Activated naive CD4-positive, alpha-beta T cell treated with Interleukin-2 at 50 U/mL for 16 hours (primary cell): ENCODE data around the gene CLSTN2.

ENCODE experiments used
- DNase-seq: peaks from one replicate; pipeline ENCODE4 v3.0.0-alpha.2; 2020

The CLSTN2 gene

DNA sequence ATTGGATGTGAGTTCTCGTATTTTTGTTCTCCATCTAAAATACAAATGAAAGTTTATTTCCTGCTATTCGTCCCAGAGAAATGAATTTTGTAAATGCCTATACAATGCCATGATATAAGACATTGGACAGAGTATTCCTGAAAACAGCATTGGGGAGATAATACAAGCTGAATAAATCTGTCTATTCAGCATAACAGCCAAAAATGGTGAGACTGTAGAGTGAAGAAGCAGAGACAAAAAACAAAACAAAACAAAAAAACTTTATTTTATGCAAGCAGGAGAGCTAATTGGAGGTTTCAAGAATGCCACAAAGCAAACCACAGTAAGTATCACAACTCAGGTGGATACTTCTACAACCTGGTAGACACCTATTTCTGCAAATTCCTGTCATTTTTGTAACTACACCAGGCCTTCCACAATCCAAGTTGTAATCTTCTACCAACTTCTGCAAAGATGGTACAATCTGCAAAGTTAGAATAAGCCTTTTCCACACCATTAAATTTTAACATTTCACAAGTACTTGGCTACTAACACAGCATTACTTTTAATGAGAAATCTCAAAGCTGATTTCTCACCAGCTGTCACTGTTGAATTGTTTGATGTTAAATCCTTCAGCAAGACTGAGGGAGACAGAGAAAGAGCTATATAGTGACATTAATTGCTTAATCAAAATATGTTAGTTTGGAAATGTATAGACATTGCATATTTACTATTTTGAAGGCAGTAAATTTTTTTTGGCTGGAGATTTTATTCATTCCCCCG is 163.1 kb downstream of the CLSTN2 start:
- DNase-seq = no peak

DNA sequence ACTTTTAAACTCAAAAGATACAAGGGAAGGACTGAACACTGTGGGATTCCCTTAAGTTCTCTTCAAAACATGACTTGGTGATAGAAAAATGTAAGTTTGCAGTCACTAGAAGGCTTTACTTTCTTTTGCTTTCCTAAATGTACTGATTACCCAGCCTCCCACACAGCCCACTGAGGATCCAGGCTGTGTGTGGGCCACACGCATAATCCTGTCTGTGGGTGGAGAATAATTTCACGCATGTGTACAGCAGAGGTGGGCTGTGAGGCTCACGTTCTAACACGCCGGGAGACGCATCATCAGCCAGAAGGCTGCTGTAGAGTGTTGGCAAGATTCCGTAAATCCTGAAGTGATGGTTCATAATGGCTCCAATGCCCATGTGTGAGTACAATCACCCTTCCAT is 165.5 kb downstream of the CLSTN2 start:
- DNase-seq = no peak

DNA sequence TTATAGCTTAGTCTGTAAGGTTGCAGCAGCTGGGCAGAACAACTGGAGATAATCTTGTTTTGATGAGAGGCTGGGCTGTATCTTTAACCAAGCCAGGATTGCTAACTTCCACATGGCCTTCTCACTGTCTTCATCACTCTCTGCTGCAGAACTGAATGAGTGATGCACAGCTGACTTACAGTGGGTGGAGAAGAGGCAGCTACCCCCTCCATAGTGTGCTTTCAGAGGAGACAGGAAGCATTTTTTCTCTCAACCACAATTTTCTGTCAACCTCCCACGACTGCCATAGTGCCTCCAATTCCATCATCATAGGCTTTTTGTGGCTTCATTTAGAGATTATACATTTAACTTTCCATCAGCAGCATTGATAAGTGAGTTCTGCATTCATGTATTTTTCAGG is 168.2 kb downstream of the CLSTN2 start:
- DNase-seq = no peak

DNA sequence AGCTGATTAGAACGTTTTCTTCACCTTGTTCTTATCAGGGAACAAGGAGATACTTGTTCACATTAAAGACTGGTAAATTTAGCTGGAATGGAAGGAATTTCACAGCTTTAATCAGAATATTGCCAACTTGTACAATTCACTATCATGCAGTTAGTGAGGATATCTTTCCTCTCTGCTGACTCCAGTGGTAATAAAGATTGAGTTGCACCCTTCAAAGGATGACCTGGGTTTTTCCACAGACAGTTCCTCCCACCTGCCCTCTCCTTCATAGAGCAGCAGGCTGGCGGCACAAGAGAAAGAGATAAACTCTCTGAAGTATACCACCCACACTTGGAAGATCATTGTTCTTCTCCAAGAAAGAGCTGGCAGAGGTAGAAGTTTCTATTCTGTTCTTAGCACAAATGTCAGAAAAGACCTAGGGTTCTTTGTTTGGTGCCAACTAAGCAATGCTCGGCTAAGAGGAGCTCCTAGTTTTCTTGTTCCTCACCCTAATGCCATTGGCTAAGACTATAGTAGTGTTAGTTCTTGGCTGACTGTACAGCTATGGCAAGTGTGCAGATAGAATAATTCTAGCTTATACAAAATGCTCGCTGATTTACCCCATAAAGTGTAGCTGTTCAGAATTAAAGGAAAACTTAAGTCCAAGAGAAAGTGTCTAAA is 169.1 kb downstream of the CLSTN2 start:
- no peak for DNase-seq

DNA sequence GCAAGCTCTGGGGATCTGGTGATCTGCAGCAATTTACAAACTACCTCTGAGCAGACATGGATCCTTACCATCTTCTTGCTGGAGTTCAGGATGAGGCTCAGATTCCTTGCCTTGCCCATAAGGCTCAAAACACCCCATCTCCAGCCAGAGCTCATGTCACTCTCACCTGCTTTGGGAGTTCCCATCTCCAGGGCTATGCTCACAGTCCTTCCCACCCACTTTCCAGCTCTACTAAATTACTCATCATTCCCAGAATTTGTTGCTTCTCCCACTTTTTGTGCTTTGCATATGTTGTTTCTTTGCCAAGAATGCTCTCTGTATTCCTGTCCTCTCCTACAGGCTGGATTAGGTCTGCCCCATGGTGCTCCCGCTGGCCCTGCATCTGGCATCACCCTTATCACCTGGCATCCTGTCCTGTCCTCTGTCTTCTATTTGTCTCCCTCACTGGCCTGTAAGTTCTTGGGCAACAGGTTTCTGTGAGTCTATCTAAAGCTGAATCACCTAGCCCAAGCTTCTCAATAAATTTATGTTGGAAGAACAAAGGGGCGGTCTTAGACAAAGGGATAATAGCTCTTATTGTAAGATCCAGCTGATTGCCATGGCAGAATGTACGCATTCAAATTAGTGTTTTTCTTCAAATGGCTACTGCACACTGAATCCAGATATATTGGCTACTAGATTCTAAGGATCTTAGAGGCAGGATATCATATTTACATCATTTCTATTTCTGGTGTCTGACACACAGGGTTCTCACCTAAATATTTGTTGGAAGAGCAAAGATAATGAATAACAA is 179.2 kb downstream of the CLSTN2 start:
- DNase-seq = no peak

DNA sequence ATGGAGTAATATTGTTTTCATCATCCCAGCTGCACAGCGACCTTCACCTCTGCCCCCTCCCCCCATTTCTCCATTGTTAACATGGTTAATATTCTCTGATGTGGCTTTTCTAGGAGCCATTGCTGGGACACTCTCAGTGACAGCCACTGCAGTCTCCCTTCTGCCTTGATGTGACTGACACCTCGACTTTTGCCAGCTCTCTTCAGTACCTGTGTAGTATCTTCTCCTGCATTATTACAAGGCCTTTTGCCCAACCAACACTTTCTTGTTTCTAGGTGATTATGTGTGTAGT is 179.8 kb downstream of the CLSTN2 start:
- no peak for DNase-seq

DNA sequence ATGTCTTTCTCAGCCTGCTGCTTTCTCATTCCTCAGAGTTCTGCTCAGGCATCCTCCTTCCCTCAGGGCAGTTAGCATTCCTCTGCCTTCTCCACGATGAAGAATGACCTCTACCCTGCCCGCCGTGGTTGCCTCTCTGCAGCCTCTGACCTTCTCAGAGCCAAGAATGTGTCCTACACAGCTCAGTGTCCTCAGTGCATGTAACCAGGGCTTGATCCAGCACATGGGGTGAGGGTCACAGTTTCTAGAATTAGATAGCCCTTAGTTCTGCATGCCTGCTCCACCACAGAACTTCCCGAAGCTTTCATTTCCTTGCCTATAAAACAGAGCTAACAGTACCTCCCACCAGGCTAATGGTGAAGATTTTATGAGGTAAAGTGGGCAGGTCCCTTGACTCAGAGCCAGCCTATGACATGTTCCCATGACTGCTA is 182.1 kb downstream of the CLSTN2 start:
- no peak for DNase-seq

DNA sequence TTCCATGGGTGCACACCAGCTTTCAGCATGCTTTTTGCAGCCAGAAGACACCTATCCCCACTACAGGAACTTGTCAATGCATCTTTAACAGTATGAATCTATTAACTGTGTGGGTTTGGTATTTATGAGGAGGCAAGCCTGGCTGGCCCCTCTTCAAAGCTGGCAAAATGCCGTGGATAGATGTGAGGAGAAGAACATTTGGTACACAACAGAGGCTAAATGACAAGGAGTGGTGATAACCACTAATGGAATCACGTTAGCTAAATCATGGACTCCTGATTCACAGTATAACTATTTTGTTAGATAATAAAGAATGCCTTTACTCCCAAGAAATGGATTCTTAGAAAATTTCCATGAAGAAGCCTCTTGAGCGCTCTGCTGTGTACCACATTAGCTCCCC is 187.2 kb downstream of the CLSTN2 start:
- DNase-seq = no peak

DNA sequence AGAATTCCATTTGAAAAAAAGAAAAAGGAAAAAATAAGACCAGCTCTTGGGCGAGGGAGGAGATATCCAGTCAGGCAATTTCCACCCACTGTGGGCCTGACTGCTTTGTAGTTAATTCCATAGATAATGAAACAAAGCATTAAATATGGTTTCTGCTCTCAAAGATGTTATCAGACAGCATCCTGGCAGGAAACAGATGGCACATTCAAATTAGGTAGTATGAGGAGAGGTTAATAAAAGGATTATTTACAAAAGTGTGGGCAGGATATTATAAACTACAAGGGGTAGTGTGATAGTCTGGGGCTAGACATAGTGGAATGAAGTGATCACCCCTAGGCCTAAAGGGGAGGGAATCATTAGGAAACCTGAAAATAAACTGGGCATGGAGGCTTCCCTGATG is 193.2 kb downstream of the CLSTN2 start:
- DNase-seq = no peak

DNA sequence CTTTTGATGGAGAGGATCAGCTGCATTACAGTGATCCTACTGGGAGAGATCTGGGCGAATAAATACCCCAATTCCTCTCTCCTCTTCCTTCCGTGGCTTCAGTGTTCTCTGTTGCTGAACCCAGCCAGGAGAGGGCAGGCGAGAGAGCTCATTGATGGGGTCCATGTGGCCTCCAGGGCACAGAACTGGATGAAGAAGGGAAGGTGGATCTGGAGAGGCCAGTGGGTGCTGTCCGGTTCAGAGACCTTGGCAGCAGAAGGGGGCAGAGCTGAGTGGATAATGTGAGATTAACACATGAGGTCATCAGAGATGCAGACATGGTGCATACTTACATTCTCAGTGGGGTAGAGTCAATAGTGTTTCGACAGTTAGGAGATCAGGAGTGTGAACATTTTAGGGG is 193.6 kb downstream of the CLSTN2 start:
- DNase-seq = no peak

DNA sequence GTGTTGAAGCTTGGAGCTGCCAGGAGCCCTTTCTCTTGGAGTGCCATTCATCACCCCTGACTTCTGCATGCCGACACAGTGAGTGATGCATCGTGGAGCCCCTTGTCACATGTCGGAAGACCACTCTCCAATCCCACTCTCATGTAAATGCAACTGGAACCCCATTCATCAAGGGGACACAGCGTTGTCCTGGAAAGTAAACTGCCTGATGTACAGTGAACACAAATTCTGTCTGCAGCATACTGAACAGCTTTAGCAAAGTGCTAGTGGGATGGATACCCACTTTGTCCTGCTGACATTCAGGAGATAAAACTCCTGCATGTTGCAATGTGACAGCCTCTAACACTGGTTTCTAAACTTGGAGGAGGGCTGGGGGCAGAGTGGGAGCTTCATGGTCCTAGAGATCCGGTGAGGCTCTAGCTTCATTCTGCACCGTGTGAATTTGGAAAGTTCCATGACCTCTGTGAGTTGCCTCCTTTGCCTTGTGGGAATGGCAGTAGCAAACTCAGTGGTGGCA is 194.8 kb downstream of the CLSTN2 start:
- no peak for DNase-seq

DNA sequence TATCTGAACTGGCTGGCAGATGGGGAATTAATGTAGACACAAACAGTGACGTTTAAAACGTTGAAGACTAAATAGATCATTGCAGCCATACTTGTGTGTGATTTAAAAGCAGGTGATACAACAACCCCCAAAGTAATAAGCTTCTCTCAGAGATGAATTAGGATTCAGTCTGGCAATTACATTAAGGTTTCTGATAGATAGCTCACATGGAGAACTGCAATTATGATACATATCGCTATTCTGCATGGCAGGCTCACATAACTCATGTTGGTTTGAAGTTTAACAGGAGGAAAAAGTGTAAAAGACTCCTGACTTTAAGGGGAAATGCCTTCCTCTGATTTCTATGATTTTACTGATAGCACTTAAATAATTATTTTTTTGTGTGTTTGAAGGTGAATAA is 196.9 kb downstream of the CLSTN2 start:
- no peak for DNase-seq

DNA sequence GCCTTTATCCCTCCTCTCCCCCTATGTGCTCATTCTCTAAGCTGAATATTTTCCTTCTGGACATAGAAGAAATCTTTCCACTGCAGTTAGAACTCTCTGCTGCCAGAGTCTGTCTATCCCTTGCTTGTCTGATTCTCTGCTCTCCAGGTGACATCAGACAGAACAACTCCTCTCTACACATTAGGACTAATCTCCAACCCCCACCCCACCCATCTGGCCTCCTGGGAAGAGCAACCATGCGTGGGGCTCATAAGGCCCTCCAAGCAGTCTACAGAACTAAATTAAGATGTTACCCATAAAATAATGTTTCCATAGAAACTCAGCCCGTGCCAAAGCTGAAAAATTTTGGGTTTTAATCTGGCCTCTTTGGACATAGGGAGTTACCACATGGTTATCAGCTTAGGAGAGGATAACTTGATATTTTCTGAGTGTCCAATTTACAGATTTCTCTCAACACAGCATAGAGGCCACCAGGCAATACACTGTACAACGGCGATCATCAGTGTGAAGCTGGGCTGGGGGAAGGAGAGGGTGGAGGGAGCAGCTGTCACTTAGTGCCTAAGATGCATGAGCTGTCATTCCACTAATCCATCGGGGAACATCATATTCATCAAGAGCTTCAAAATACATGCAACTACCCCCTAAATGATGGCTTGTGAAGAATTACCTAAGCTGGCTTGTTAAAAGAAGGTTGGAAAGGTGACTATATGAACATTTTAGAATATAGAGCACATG is 199.4 kb downstream of the CLSTN2 start:
- no peak for DNase-seq

DNA sequence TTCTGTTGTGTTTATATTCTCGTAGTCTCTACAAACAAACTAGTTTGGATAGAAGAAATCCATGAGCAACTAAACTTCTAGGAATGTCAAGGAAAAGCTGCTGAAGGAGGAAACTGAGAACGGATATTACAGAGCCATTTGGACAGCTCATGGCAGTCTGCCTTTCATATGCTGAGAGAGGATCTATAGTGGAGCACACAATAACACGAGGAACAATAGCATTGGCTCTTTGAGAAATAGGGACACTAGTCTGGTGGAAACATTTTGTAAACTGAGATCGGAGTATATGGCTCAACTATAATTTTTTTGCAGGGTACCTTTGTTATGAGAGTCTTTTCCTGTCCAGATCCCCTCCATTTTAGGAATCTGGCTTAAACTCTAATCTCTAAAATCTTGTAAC is 200.5 kb downstream of the CLSTN2 start:
- DNase-seq = no peak

DNA sequence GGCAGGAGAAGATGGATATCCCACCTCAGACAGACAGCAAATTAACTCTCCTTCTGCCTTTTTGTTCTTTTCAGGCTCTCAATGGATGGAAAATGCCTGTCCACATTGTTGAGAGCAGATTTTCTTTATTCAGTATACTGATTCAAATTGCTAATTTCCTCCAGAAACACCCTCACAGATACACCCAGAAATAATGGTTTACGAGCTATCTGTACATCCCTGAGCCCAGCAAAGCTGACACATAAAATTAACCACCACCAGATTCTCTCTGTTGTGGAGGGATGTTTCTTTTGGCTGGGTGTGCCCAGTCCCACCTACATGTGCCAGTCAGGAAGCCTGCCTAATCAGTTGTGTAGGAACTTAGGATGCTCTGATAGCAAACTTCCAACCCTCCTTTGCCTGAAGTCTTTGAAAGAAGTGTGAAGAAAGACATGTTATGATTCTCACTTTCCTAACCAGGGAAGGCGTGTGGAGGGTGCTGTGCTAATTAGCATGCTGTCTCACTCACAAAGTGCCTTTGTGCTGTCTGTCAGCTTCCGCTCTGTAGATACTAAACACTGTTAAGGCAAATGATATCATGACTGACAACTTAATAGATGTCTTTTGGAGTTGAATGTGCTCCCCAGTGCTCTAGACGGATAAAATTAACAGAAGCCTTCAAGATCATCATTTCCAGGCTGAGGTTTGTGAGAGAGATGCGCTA is 208.5 kb downstream of the CLSTN2 start:
- no peak for DNase-seq

DNA sequence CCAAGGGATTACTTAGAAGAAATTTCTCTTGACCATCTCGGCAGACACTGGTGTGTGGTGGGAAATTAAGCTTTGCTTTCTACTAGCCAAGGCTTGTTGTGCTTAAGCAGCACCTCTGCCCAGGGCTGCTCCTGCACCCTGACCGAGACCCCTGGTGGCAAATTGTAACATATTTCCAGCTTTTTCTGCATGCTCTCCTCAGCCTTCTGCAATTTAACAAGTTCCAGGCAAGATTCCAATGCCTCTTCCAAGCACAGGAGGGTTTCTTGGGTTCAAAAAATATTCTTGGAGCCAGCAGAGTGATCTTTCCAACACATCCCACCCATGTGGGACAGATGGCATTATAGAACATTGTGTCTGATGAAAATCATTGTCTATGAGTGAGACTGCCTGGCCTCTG is 210.5 kb downstream of the CLSTN2 start:
- DNase-seq = no peak

DNA sequence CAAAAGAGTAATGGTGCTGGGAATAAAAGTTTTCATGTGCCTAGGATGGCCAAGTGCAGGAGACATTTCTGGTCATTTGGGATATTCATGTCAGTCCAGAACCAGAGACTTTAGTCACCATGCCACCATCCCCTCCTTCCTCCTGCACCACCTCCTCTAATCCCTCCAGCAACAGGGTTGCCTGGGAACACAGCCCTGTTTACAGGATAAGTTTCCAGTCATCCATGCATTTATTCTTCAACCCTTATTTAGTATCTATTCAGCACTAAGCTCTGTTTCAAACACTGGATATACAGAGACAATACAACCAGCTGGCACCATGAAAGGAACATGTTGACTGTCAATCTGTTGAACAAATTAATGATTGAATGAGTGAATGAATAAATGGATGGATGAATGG is 211.7 kb downstream of the CLSTN2 start:
- DNase-seq = no peak

DNA sequence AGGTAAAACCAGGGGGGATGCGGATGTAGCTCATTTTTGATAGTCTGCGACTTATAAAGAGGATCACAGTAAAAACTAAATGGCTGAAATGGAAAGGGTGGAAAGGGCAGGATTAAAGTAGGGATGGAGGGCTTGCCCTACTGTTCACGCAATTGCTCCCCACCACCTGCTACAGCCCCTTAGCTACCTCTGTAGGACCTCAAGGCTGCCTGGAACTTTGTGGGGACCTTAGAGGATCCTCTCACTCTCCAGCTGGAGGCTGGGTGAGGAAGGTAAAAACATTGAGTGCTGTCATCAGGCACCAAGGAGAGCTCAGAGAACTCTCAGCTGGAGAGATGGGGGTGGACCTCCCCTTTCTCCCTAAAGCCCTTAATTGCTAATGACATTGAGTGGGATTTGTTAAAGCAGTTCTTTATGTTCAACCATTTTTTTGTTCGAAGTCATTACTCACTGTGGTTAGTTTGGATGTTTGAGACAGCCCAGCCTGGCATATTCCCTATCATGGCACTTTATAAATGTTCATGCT is 213.0 kb downstream of the CLSTN2 start:
- DNase-seq = no peak

DNA sequence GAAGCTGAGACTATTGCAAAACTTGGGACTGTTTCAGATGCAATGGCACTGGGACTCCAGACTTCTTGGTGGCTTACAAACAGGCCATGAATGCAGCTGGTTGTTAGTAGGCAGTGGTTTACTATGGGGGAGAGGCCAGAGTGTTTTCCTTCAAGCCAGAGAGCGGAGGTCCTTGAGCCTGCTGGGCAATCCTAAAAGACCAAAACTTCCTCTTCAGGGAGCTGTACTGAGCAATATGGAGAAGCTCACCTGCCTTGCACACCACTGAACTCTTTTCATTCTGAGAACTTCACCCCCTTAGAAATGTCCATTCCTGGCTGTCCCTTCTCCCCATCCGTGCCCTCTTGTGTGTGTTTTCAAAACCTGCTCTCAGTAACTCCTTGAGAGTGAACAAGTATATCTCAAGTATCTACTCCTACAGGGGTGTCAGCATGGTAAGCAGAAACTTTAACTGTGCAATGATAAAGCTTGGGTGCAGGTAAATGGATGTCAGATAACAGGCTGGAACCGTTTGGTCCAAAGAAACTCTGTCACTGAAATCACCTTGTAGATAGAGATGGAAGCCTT is 213.9 kb downstream of the CLSTN2 start:
- DNase-seq = no peak

DNA sequence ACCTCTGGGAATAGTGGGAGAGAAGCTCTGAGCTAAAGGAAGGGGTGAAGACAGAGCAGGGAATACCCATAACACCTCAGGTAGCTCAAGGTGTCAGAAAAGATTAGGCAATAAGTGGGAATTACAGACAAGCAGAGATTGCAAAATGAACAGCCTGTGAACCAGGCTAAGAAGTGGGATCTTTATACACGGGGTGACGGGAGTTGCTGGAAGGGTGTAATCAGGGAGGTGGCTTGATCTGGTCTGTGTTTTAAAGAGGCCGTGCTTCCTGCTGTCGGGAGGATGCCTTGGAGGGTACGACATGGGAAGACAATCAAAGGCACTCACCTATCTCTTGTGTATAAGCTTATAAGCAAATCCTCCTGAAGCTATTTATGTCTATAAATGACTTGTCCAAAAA is 216.3 kb downstream of the CLSTN2 start:
- no peak for DNase-seq

DNA sequence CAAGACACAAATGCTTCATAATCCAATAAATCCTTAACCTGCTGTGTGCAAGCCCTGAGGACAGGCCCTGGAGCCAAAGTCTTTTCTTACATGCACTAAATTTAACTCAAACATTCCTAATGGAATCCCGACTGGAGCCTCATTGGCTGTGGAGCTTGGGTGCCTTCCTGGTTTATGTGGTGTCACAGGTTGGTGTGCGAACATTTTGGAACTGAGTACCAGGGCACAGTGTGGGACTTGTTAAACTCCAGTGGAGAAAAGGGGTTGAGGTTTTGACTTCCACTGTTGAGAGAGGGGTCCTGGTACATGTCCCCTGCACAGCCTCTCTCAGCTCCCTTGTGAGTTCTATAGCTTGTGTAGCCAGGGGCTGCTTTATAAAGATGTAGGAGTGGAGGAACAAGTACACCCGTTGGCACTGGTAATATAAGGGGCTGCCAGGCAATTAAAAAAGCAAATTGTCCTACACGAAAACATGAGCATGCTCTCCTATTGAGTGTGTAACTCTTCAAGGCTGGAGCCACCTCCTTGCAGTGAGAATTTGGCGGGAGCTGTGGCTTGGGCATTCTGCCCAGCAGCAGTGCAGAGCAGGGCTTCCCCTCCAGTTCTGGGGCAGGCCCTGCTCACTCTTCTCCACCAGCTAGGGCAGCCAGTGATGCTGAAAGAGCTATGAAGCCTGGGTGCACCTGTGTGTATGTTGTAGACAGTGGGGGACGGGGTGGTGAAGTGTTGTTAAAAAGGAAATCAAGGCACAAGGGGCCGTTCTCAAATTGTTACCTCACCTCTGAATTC is 218.1 kb downstream of the CLSTN2 start:
- DNase-seq = no peak
